22Rv1 (cell line): ENCODE measurements around the gene POLR2C.
A peak's percentile ranks its signal among the peaks of the same experiment; 100 is the strongest.

Experiments
- H3K27ac ChIP-seq: fragments of 450-650 bp; 2 replicates; pipeline ENCODE4 v1.5.1; 2017
- ZFX ChIP-seq: fragments of 450-650 bp; IDR thresholded peaks from 2 replicates; pipeline ENCODE4 v1.6.1; 2017; ENCODE audit warnings: antibody characterized with exemption, borderline replicate concordance
- TF ChIP-seq, protein P1 (sequence below): fragments of 450-650 bp; IDR thresholded peaks from 2 replicates; pipeline ENCODE4 v1.5.1; 2017; ENCODE audit warnings: mild to moderate bottlenecking

The POLR2C gene

DNA sequence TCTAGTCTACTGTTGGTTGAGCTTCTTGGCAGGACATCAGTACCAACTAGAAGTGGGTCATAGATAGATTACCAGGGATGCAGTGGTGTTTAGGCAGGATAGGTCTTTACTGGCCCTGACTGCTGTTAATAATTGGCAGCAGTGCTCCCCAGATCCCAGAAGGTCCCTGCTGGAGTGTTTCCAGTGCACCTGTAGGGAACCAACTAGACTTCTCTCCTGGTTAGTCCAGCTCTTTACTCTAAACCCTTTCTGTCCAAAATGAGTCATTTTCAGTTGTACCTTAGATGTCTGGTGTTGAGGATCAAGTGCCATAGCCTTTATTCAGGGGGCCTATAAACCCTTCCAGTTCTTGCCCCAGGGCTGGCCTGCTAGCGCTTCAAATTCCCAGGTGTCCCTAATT, 8.7 kb downstream of the POLR2C start:
- peak overlapping the region; percentile 26; the same call in 1 of the 2 replicates for H3K27ac ChIP-seq
- TF ChIP-seq, protein P1, sequence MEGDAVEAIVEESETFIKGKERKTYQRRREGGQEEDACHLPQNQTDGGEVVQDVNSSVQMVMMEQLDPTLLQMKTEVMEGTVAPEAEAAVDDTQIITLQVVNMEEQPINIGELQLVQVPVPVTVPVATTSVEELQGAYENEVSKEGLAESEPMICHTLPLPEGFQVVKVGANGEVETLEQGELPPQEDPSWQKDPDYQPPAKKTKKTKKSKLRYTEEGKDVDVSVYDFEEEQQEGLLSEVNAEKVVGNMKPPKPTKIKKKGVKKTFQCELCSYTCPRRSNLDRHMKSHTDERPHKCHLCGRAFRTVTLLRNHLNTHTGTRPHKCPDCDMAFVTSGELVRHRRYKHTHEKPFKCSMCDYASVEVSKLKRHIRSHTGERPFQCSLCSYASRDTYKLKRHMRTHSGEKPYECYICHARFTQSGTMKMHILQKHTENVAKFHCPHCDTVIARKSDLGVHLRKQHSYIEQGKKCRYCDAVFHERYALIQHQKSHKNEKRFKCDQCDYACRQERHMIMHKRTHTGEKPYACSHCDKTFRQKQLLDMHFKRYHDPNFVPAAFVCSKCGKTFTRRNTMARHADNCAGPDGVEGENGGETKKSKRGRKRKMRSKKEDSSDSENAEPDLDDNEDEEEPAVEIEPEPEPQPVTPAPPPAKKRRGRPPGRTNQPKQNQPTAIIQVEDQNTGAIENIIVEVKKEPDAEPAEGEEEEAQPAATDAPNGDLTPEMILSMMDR, result no peak
- TF ChIP-seq ZFX, result no peak

DNA sequence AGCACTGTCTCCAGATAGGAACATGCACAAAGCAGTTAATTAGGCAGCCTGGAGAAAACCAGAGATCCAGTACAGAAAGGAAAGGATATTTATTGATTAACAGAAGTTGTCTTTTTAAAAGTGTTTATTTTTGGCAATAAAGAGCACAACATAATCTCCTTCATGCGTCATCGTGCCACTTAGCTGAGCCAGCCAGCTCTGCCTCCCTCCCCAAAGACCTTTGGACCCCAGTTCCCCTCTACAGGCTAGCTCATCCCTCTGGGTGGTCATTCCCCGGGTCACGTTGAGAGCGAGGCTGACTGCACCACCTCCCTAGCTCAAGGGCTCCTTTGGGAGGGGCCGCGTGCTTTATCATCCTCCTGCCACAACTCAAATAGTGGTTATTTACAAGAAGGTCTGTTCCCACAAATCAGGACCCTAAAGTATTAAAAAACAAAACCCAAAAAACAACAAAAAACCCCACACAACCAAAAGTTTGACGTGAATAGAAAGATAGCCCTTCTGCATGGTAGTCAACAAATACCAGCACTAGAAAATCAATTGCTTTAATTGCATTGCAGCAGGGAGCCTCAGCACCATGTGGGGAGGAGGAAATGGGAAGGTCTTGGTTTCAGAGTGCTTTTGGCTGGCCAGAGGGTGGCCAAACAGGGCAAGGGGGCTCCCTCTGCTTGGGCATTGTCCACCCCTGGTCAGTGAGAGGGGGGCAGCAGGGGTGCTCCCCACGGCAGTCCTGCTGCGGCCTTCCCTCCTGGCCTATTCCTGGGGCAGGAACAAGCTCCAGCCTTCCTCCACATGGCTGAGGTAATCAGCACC, 9.6 kb downstream of the POLR2C start:
- peak overlapping the region; percentile 26; the same call in 1 of the 2 replicates for H3K27ac ChIP-seq
- TF ChIP-seq, protein P1, result no peak
- TF ChIP-seq ZFX, result no peak

DNA sequence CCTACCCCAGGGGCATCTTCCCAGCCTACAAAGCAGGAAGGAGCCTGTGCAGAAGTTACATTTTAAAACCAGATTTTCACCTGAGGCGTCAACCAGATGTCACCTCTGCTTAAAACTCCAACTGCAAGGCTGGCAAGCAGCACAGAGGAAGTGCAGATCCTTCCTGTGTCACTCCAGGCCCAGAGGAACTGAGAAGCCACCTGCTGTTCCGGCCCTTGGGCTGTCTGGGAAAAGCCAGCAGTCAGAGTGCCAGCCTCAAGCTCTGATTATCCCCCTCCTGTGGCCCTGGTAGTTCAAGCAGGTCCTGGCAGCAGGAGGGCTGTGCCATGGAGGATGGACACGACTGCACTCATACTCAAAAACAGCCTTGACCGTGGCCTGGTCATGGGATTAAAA, 10.2 kb downstream of the POLR2C start:
- H3K27ac ChIP-seq, result peak overlapping the region; percentile 26; the same call in 1 of the 2 replicates
- no peak for TF ChIP-seq ZFX
- TF ChIP-seq, protein P1, result no peak

DNA sequence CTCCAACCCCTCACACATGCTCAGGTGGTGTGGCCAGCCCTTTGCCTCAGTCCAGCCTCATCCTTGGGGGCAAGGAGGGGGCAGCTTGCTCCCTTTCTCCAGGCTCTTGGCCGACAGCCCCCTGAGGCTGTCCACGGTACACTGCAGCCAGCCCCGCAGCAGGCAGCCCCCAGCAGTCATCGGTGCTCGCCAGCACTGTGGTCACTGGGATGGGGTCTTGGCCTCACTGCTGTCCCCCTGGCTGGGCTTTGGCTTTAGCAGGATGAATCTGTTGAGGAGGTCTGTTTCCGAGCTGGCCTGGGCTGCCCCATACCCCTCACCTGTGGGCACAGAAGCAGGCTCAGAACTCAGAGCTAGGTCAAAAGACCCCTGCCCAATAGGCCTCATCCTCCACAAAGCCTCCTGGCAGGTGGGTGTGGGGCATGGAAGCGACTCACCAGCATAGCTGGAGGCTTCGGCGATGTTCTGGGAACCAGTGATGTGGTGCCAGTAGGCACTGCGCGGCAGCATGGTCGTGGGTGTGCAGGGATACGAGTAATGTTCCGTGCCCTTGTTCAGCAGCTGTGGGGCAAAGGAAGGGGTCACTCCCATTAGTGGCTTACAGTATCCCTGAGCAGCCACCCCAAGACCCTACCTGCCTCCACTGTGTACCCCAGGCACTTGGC, 10.8 kb downstream of the POLR2C start:
- TF ChIP-seq, protein P1, result no peak
- no peak for TF ChIP-seq ZFX
- no peak overlapping the region; the same call in 1 of the 2 replicates for H3K27ac ChIP-seq

DNA sequence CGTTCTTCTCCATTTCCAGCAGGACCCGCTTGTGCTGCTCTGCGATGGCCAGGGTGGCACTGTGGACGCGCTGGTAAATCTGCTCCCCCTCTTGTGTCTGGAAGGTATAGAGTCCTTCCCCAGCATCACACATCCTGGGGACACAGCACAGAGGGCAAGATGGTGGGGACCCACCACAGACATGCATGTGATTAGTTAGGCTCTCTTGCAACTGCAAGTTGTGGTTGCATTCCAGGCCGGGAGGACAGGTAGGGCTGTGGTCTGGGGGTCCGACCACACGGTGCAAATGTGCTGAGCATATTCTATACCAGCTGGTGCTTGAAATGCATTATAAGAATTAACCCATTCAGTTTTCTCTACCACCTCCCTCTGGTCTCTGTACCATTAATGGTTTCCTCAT, 11.4 kb downstream of the POLR2C start:
- H3K27ac ChIP-seq, result 0 out of 2 replicates have a peak overlapping the region, but pooled peaks have one; percentile 27
- TF ChIP-seq ZFX, result no peak
- TF ChIP-seq, protein P1, result no peak

DNA sequence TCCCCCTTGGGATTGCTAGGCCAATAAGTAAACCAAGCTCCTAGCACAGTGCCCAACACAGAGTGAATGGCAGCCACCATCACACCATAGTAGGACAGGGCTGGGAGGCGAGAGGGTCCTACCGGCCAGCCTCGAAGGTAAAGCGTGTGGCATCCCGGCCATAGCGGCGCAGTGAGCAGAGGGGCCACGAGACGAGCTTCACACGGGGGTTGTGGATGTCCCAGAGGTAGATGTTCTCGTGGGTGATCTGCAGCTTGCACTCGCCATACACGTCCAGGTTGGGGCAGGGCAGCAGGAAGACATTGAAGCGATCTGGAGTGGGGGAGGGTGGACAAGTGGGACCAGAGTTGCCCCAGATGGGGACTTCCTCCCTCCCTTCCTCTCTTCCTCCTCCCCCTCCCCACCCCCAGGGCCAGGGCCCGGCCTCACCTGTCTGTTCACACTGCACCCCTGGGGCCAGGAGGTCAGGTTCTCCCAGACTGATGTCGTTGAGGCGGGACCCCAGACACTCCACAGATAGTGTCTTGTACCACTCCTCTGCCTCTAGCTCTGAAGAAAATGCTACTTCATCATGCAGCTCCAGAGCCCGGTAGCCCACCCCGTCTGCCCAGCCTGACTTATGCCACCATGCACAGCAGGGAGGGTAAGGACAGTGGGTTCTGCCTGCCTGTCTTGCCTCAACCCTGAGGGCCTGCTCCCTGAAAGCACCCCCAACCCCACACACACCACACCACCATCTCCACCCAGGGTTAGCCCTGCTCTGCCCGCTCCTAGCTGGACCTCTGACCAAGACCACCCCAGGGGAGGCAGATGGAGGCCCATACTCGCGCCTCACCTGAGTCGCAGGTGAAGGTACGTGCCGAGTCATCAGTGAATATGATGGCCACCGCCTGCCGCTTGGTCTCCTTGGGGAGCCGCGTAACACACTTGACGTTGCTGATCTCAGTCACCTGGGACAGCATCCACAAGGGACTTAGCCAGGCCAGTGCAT, 12.5 kb downstream of the POLR2C start:
- TF ChIP-seq ZFX, result no peak
- TF ChIP-seq, protein P1, result no peak
- H3K27ac ChIP-seq, result 0 out of 2 replicates have a peak overlapping the region, but pooled peaks have one; percentile 27
